Parathyroid adenoma (tissue), 2 donors: ENCODE results near the gene CFAP161.

ENCODE experiments used
- H2AFZ ChIP-seq: fragments of 300-600 bp; sonication (generic); one replicate; pipeline ENCODE4 v1.7.0; 2017; ENCODE audit warnings: antibody characterized with exemption, mild to moderate bottlenecking
- H3K27ac ChIP-seq: fragments of 300-600 bp; sonication (generic); one replicate; pipeline ENCODE4 v1.7.0; 2017
- H3K27me3 ChIP-seq: fragments of 300-600 bp; sonication (generic); one replicate; pipeline ENCODE4 v1.7.0; 2017; ENCODE audit warnings: low read length; ENCODE audit not compliant: control insufficient read depth, insufficient read depth
- H3K36me3 ChIP-seq: fragments of 300-600 bp; sonication (generic); one replicate; pipeline ENCODE4 v1.7.0; 2017; ENCODE audit warnings: low read length; ENCODE audit not compliant: control insufficient read depth, insufficient read depth
- H3K4me1 ChIP-seq: fragments of 300-600 bp; sonication (generic); one replicate; pipeline ENCODE4 v1.7.0; 2017; ENCODE audit warnings: control low read depth
- H3K4me2 ChIP-seq: fragments of 300-600 bp; sonication (generic); one replicate; pipeline ENCODE4 v1.7.0; 2017; ENCODE audit warnings: low read length
- H3K4me3 ChIP-seq: fragments of 300-600 bp; sonication (generic); one replicate; pipeline ENCODE4 v1.7.0; 2017; ENCODE audit warnings: low read depth, low read length
- H3K79me2 ChIP-seq: fragments of 300-600 bp; sonication (generic); one replicate; pipeline ENCODE4 v1.7.0; 2017; ENCODE audit warnings: control low read depth
- H3K9ac ChIP-seq: fragments of 300-600 bp; sonication (generic); one replicate; pipeline ENCODE4 v1.7.0; 2017; ENCODE audit warnings: mild to moderate bottlenecking
- H3K9me3 ChIP-seq: fragments of 300-600 bp; sonication (generic); one replicate; pipeline ENCODE4 v1.7.0; 2017; ENCODE audit warnings: low read length; ENCODE audit not compliant: control insufficient read depth
- TF ChIP-seq, protein P1 (sequence below): fragments of 300-600 bp; sonication (generic); IDR thresholded peaks from one replicate; pipeline ENCODE4 v1.7.0; 2017; ENCODE audit warnings: antibody characterized with exemption, mild to moderate bottlenecking
- donor health status: primary hyperparathyroidism.

Gene CFAP161

DNA sequence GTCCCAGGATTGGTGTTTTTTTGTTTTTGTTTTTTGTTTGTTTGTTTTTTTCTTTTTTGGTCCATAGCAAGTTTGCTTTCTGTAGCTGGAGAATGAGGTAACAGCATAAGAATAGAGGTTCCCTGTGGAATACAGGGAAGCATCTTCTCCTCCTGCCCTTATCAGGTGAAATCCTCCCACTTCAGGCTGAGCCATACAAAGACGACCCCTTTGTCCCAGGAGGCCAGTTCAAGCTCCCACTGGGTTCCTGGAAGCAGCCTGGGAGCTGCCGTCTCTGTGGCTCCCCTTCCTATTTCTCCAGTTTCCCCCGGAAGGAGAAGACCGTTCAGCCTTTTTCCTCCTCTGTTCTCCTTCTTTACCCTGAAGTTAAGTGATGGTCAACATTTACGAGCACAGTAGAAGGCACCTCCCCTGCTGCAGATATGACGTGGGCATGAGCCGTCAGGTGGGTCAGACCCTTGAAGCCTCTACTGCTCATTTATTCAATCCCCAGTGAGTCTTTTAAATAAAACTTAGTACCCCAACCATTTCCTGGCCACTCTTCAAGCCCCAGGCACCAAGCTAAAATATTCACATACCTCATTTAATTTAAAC lies 63.7 kb downstream of the CFAP161 start:
- TF ChIP-seq, protein P1, sequence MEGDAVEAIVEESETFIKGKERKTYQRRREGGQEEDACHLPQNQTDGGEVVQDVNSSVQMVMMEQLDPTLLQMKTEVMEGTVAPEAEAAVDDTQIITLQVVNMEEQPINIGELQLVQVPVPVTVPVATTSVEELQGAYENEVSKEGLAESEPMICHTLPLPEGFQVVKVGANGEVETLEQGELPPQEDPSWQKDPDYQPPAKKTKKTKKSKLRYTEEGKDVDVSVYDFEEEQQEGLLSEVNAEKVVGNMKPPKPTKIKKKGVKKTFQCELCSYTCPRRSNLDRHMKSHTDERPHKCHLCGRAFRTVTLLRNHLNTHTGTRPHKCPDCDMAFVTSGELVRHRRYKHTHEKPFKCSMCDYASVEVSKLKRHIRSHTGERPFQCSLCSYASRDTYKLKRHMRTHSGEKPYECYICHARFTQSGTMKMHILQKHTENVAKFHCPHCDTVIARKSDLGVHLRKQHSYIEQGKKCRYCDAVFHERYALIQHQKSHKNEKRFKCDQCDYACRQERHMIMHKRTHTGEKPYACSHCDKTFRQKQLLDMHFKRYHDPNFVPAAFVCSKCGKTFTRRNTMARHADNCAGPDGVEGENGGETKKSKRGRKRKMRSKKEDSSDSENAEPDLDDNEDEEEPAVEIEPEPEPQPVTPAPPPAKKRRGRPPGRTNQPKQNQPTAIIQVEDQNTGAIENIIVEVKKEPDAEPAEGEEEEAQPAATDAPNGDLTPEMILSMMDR = no peak
- Histone ChIP-seq H3K9ac (no peak overlapping the region), H3K27ac (no peak overlapping the region), H3K4me3 (no peak overlapping the region), H3K79me2 (no peaks in the 10 kb centered on the region), H3K27me3 (no peaks in the 10 kb centered on the region), H3K4me1 (no peaks in the 10 kb centered on the region), H3K9me3 (no peaks in the 10 kb centered on the region), H3K4me2 (no peak overlapping the region), H2AFZ (no peak overlapping the region), H3K36me3 (no peaks in the 10 kb centered on the region)
